Measurements from ENCODE around the gene OSBPL1A.

Gene OSBPL1A

GRCh38 chr18:24201699-24202687, 195.6 kb downstream of the OSBPL1A start:
- TF ChIP-seq CTCF (conservative IDR thresholded peaks at IDR 0.05; ENCODE audit: low read length) = no peak
- DNase-seq (ENCODE audit: low read depth) = no peak
- no peak overlapping the region for H3K4me3 ChIP-seq (ENCODE audit: low read length)

- no peak for DNase-seq (ENCODE audit: low read depth)
- H3K4me3 ChIP-seq (ENCODE audit: low read length) = no peak overlapping the region
- TF ChIP-seq CTCF (conservative IDR thresholded peaks at IDR 0.05; ENCODE audit: low read length) = no peak
Measured at GRCh38 chr18:24200494-24201290, 196.9 kb downstream of the OSBPL1A start.

- no peak overlapping the region for H3K4me3 ChIP-seq (ENCODE audit: low read length)
- DNase-seq (ENCODE audit: low read depth) = no peak
- TF ChIP-seq CTCF (conservative IDR thresholded peaks at IDR 0.05; ENCODE audit: low read length) = no peak
Measured at GRCh38 chr18:24199372-24199962, 198.2 kb downstream of the OSBPL1A start.

- TF ChIP-seq CTCF (conservative IDR thresholded peaks at IDR 0.05; ENCODE audit: low read length) = no peak
- DNase-seq (ENCODE audit: low read depth) = no peak
Measured at GRCh38 chr18:24198461-24198860, 199.2 kb downstream of the OSBPL1A start.

GRCh38 chr18:24197412-24197811, 200.2 kb downstream of the OSBPL1A start:
- TF ChIP-seq CTCF (conservative IDR thresholded peaks at IDR 0.05; ENCODE audit: low read length) = no peak
- no peak overlapping the region for H3K4me3 ChIP-seq (ENCODE audit: low read length)

More at GRCh38 chr18:24198461-24198860, 199.2 kb downstream of the OSBPL1A start:
- H3K4me3 ChIP-seq (ENCODE audit: low read length) = no peak overlapping the region

GRCh38 chr18:24196764-24197163, 200.9 kb downstream of the OSBPL1A start:
- DNase-seq (ENCODE audit: low read depth) = no peak
- no peak overlapping the region for H3K4me3 ChIP-seq (ENCODE audit: low read length)
- no peak for TF ChIP-seq CTCF (conservative IDR thresholded peaks at IDR 0.05; ENCODE audit: low read length)

More at GRCh38 chr18:24197412-24197811, 200.2 kb downstream of the OSBPL1A start:
- peak; percentile 31 for DNase-seq (ENCODE audit: low read depth)

All from AG10803 (cell line).